GM18505 (cell line): ENCODE measurements around the gene MAB21L4.

ENCODE experiments used
- ATAC-seq: cut with Tn5 transposase; IDR thresholded peaks from one replicate; pipeline ENCODE4 v1.9.1; 2021; ENCODE audit not compliant: unreplicated experiment
- POLR2A ChIP-seq: IDR thresholded peaks from 4 replicates; pipeline ENCODE4 v1.6.1; 2011; ENCODE audit warnings: borderline replicate concordance; ENCODE audit not compliant: insufficient read depth, insufficient read length; ENCODE audit errors: extremely low read depth

The MAB21L4 gene

GRCh38 chr2:240895656-240896388 is at the start of gene MAB21L4:
MAB21L4 (minus strand) TSS chr2:240896156; CDS start chr2:240895997, 159 bp downstream.
- no peak for ATAC-seq
- no peak for TF ChIP-seq POLR2A

DNA sequence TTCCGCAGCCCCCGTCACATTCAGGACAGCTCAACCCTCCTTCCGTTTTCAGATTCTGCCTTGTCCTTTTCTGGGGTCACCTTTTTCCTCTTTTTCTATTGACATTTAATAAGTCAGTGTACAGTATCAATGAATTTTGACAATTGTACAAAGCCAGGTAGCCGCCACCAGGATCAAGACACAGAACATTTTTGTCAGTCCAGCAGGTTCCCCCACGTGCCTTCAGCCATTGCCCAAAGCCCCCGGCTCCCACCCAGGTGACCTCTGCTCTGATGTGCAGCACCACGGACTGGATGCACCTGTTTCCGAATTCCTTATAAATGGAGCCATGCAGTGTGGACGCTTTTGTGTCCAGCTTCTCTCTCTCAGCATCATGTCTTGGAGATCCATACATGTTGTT is 40.1 kb upstream of the MAB21L4 start:
- TF ChIP-seq POLR2A: no peak
- no peak for ATAC-seq

- no peak for TF ChIP-seq POLR2A
- ATAC-seq: no peak
Measured at GRCh38 chr2:240935103-240935876, 39.3 kb upstream of the MAB21L4 start.

GRCh38 chr2:240934701-240935102 is 38.7 kb upstream of the MAB21L4 start:
- no peak for TF ChIP-seq POLR2A
- no peak for ATAC-seq

GRCh38 chr2:240933966-240934700 is 38.2 kb upstream of the MAB21L4 start:
- no peak for TF ChIP-seq POLR2A
- no peak for ATAC-seq

GRCh38 chr2:240933048-240933965 is 37.4 kb upstream of the MAB21L4 start:
- TF ChIP-seq POLR2A: no peak
- no peak for ATAC-seq

- TF ChIP-seq POLR2A: no peak
- ATAC-seq: no peak
Measured at GRCh38 chr2:240932724-240933047, 36.7 kb upstream of the MAB21L4 start.

DNA sequence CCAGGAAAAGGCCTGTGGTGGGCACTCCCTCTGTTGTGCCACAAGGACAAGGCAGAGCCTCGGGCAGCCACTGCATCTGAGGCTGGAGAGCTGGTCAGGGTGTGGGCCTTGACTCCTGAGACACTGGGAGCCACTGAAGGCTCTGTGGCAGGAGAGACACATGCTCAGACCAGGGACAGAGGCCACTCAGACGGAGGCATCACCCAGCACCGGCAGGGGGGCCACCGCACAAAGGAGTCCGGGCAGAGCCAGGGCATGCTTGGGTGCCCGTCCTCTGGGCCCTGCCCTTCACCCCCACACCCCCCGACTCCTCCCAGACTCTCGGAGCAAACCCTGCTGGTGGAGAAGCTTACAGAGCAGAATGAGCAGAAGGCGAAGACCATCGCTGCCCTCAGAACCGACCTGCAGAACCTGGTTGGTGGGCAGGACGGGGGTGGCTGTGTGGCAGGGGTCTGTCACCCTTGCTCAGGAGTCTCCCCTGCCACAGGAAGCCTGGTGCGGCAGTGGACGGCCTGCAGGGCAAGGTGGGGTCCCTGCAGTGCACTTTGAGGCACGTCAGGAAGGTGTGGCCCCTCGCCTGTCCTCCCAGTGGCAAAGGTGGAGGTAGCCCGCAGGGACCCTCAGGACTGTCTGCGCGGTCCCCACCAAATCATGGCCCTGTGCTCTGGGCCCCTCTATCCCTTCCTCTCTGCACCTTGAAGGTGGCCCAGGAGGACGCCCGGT is 36.2 kb upstream of the MAB21L4 start:
- no peak for ATAC-seq
- TF ChIP-seq POLR2A: no peak

- no peak for TF ChIP-seq POLR2A
- ATAC-seq: no peak
Measured at GRCh38 chr2:240931319-240931949, 35.5 kb upstream of the MAB21L4 start.

- TF ChIP-seq POLR2A: no peak
- ATAC-seq: no peak
Measured at GRCh38 chr2:240930631-240931318, 34.8 kb upstream of the MAB21L4 start.

- no peak for ATAC-seq
- TF ChIP-seq POLR2A: no peak
Measured at GRCh38 chr2:240930096-240930630, 34.2 kb upstream of the MAB21L4 start.
